Esophagus (tissue), 2 donors: ENCODE measurements around the gene NUPR1. TPM values are rescaled to one million over a fixed set of nuclear protein-coding genes. Genes with fewer than 3 reads are reported as not detected.
"Not testable (repeated sequence)": the region's sequence is repeated elsewhere in the genome, so short reads cannot be mapped to it uniquely, and the experiment has no call there.

Experiments used
- H3K27ac ChIP-seq, 2 donors: one replicate each; pipeline ENCODE4 v1.5.1; 2013; ENCODE audit warnings: low read depth in 2 of 2, mild to moderate bottlenecking in 2 of 2, inconsistent platforms in 1 of 2, low read length in 1 of 2, moderate library complexity in 1 of 2
- H3K27me3 ChIP-seq, 2 donors: one replicate each; pipeline ENCODE4 v1.6.1; 2013; ENCODE audit warnings: low read length in 2 of 2, control low read depth in 1 of 2, mild to moderate bottlenecking in 1 of 2; ENCODE audit not compliant: insufficient read depth in 2 of 2, control insufficient read depth in 1 of 2
- H3K36me3 ChIP-seq, 2 donors: one replicate each; pipeline ENCODE4 v1.6.1; 2013; ENCODE audit warnings: low read length in 1 of 2; ENCODE audit not compliant: control insufficient read depth in 2 of 2, insufficient read depth in 2 of 2
- H3K4me1 ChIP-seq, 2 donors: one replicate each; pipeline ENCODE4 v1.6.1; 2013; ENCODE audit warnings: low read length in 1 of 2; ENCODE audit not compliant: control insufficient read depth in 2 of 2, insufficient read depth in 2 of 2
- H3K4me3 ChIP-seq, 2 donors: one replicate each; pipeline ENCODE4 v1.5.1; 2013; ENCODE audit warnings: low read length in 2 of 2, mild to moderate bottlenecking in 2 of 2, low read depth in 1 of 2, moderate library complexity in 1 of 2
- H3K9me3 ChIP-seq, 2 donors: one replicate each; pipeline ENCODE4 v1.6.1; 2013; ENCODE audit warnings: mild to moderate bottlenecking in 2 of 2, low read depth in 1 of 2, low read length in 1 of 2, moderate library complexity in 1 of 2; ENCODE audit not compliant: control insufficient read depth in 2 of 2, insufficient read depth in 1 of 2
- WGBS, 2 donors: extraction: QIAGEN DNeasy Blood & Tissue Kit; methylation state at CpG; one replicate each; pipeline ENCODE4 v1.1.7; 2013; 5-methylcytosine and 5-hydroxymethylcytosine counted together
- polyA plus RNA-seq, 2 donors: library from polyadenylated mRNA; stranded (reverse); fragments of 200-250 nt; gene quantifications; one replicate each; pipeline ENCODE4 v1.2.3, GENCODE V29; 2013
- donor health status: healthy with polysubstance abuse.
- donor health status: Bipolar disorder and iron deficiency.

The NUPR1 gene
- polyA plus RNA-seq, 2 donors: 88.1 to 161 TPM

GRCh38 chr16:28556914-28557320 is 18.1 kb upstream of the NUPR1 start:
- 79 to 84% methylated on average over 2 of the region's 2 CpGs for WGBS, 2 donors

GRCh38 chr16:28555561-28555960 is 16.8 kb upstream of the NUPR1 start:
- Histone ChIP-seq H3K4me1 (no peaks in the 10 kb centered on the region), H3K36me3 (peaks cover 0 to 3% of the 10 kb centered on the region in 2 donors), H3K27ac (no peak overlapping the region), H3K27me3 (no peaks in the 10 kb centered on the region), H3K4me3 (no peak overlapping the region), H3K9me3 (no peaks in the 10 kb centered on the region)
- 80 to 89% methylated on average over 2 of the region's 2 CpGs for WGBS, 2 donors

More at GRCh38 chr16:28556914-28557320, 18.1 kb upstream of the NUPR1 start:
- Histone ChIP-seq H3K9me3 (no peaks in the 10 kb centered on the region), H3K4me3 (no peak overlapping the region), H3K4me1 (no peaks in the 10 kb centered on the region), H3K27me3 (no peaks in the 10 kb centered on the region), H3K27ac (no peak overlapping the region), H3K36me3 (peaks cover 0 to 3% of the 10 kb centered on the region in 2 donors)

- Histone ChIP-seq H3K27me3 (no peaks in the 10 kb centered on the region), H3K4me3 (peak overlapping the region; percentile 30 to 54), H3K9me3 (no peaks in the 10 kb centered on the region), H3K36me3 (peaks cover 0 to 3% of the 10 kb centered on the region in 2 donors), H3K27ac (no peak overlapping the region), H3K4me1 (no peaks in the 10 kb centered on the region)
- WGBS, 2 donors: 81 to 84% methylated on average over 15 of the region's 15 CpGs
Measured at GRCh38 chr16:28554634-28555423, 16.1 kb upstream of the NUPR1 start.

- peak within 1 kb of the TSS; percentile 92 to 96 for H3K27ac ChIP-seq
- H3K27me3 ChIP-seq: no peaks in the 10 kb centered on the region
- H3K4me1 ChIP-seq: no peaks in the 10 kb centered on the region
- 1% methylated on average over 77 to 87 of the region's 88 CpGs for WGBS, 2 donors
- peaks cover 0 to 3% of the 10 kb centered on the region in 2 donors for H3K36me3 ChIP-seq
- H3K9me3 ChIP-seq: no peaks in the 10 kb centered on the region
- H3K4me3 ChIP-seq: peak within 1 kb of the TSS; percentile 54 to 61
Measured at GRCh38 chr16:28553776-28554633, 15.2 kb upstream of the NUPR1 start, which contains the start of gene SGF29. Gene SGF29, plus strand, starts transcription at chr16:28553920. Its CDS starts 27,150 bp downstream, at chr16:28581070.

GRCh38 chr16:28549301-28549899 is 10.6 kb upstream of the NUPR1 start:
- no peaks in the 10 kb centered on the region for H3K27me3 ChIP-seq
- H3K36me3 ChIP-seq: no peaks in the 10 kb centered on the region
- H3K27ac ChIP-seq: no peak overlapping the region
- H3K9me3 ChIP-seq: no peaks in the 10 kb centered on the region
- WGBS, 2 donors: 38 to 47% methylated on average over 11 of the region's 11 CpGs
- no peak overlapping the region for H3K4me3 ChIP-seq
- no peaks in the 10 kb centered on the region for H3K4me1 ChIP-seq

- 69 to 80% methylated on average over 14 of the region's 14 CpGs for WGBS, 2 donors
- Histone ChIP-seq H3K4me3 (no peak overlapping the region), H3K27me3 (no peaks in the 10 kb centered on the region), H3K36me3 (no peaks in the 10 kb centered on the region), H3K4me1 (no peaks in the 10 kb centered on the region), H3K27ac (no peak overlapping the region), H3K9me3 (no peaks in the 10 kb centered on the region)
Measured at GRCh38 chr16:28548306-28548802, 9.6 kb upstream of the NUPR1 start.

- H3K4me3 ChIP-seq: no peak overlapping the region
- H3K27me3 ChIP-seq: no peaks in the 10 kb centered on the region
- H3K9me3 ChIP-seq: no peaks in the 10 kb centered on the region
- 79 to 82% methylated on average over 7 of the region's 7 CpGs for WGBS, 2 donors
- H3K27ac ChIP-seq: no peak overlapping the region
- no peaks in the 10 kb centered on the region for H3K36me3 ChIP-seq
- no peaks in the 10 kb centered on the region for H3K4me1 ChIP-seq
Measured at GRCh38 chr16:28546626-28547025, 7.9 kb upstream of the NUPR1 start.

- not testable (repeated sequence) for H3K4me1 ChIP-seq, H3K9me3 ChIP-seq, H3K36me3 ChIP-seq, H3K27me3 ChIP-seq, H3K4me3 ChIP-seq, H3K27ac ChIP-seq
- WGBS, 2 donors: 81 to 83% methylated on average over 7 of the region's 7 CpGs
Measured at GRCh38 chr16:28545964-28546363, 7.2 kb upstream of the NUPR1 start.

- 91 to 95% methylated on average over 3 of the region's 3 CpGs for WGBS, 2 donors
- Histone ChIP-seq H3K27ac (no peak overlapping the region), H3K36me3 (no peaks in the 10 kb centered on the region), H3K4me1 (no peaks in the 10 kb centered on the region), H3K9me3 (no peaks in the 10 kb centered on the region), H3K4me3 (no peak overlapping the region), H3K27me3 (no peaks in the 10 kb centered on the region)
Measured at GRCh38 chr16:28544998-28545397, 6.2 kb upstream of the NUPR1 start.
